Activated naive CD8-positive, alpha-beta T cell treated with anti-CD3 and anti-CD28 coated beads for 36 hours (primary cell): ENCODE measurements around the gene SANBR. TPM values are rescaled to one million over a fixed set of nuclear protein-coding genes. Genes with fewer than 3 reads are reported as not detected.

Experiments used
- DNase-seq: peaks from one replicate; pipeline ENCODE4 v3.0.0; 2021
- H3K27ac Mint-ChIP-seq: one replicate; pipeline ENCODE4 v1.8.0; 2022; ENCODE audit warnings: mild to moderate bottlenecking, moderate library complexity, mixed read lengths
- H3K27me3 Mint-ChIP-seq: one replicate; pipeline ENCODE4 v1.8.0; 2022; ENCODE audit warnings: mild to moderate bottlenecking, mixed read lengths
- H3K36me3 Mint-ChIP-seq: one replicate; pipeline ENCODE4 v1.8.0; 2021; ENCODE audit warnings: mild to moderate bottlenecking, mixed read lengths
- H3K4me1 Mint-ChIP-seq: one replicate; pipeline ENCODE4 v1.8.0; 2021; ENCODE audit warnings: mixed read lengths
- H3K4me3 Mint-ChIP-seq: one replicate; pipeline ENCODE4 v1.8.0; 2022; ENCODE audit warnings: mild to moderate bottlenecking, moderate library complexity, mixed read lengths
- H3K9me3 Mint-ChIP-seq: one replicate; pipeline ENCODE4 v1.8.0; 2022; ENCODE audit warnings: mixed read lengths
- total RNA-seq, 2 experiments: library from RNA; stranded (reverse); gene quantifications; one replicate each; pipeline ENCODE4 v1.2.3, GENCODE V29; 2021

SANBR gene
- total RNA-seq, 2 experiments from 2014 or later, result 1.7 TPM

DNA sequence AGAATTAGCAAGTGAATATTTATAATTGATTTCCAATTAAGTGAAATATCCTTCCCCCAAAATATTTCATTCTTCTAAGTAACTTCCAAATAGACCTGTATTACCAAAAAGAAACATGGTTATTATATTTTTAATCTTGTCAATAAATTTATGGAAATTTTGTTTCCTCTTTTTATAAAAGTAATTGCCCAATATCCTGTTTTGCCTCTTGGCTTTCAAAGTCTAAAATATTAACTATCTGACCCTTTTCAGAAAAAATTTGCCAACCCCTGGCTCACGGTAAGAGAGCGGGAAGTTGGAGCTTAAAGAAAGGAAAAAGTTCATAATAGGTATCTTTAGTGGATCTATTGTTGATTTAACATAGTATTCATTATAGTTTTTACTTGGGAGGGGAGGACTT is 20.4 kb upstream of the SANBR start:
- peaks cover 3% of the 10 kb centered on the region for H3K36me3 Mint-ChIP-seq
- H3K4me1 Mint-ChIP-seq, result peaks cover 15% of the 10 kb centered on the region
- no peak overlapping the region for H3K27ac Mint-ChIP-seq

DNA sequence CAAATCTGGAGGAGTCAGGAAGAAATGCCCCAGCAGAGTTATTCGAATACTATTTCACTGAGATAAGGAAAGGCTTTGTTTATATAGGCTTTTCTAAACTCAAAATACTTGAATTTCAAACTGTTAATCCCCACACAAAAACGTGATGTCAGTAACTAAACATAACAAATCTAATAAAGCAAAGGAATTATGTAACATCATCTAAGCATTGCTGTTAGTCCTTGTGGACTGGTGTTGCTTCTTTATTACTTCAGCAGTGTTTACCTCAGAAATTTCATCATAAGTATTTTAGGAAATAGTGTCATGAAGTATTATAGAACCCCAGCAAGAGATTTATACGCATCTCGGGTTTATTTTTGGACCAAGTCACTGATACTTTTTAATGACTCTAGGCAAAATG is 19.7 kb upstream of the SANBR start:
- DNase-seq, result no peak
- Mint-ChIP-seq H3K9me3 (no peaks in the 10 kb centered on the region), H3K4me3 (no peak overlapping the region), H3K36me3 (peaks cover 3% of the 10 kb centered on the region), H3K27me3 (no peaks in the 10 kb centered on the region), H3K27ac (no peak overlapping the region), H3K4me1 (peaks cover 13% of the 10 kb centered on the region)

More for the DNA sequence above, 20.4 kb upstream of the SANBR start:
- H3K27me3 Mint-ChIP-seq, result no peaks in the 10 kb centered on the region
- no peak for DNase-seq
- no peak overlapping the region for H3K4me3 Mint-ChIP-seq
- H3K9me3 Mint-ChIP-seq, result no peaks in the 10 kb centered on the region

GRCh38 chr2:61055557-61055956 is 10.1 kb upstream of the SANBR start:
- no peak for DNase-seq
- Mint-ChIP-seq H3K4me1 (no peaks in the 10 kb centered on the region), H3K36me3 (peaks cover 14% of the 10 kb centered on the region), H3K27ac (no peak overlapping the region), H3K27me3 (no peaks in the 10 kb centered on the region), H3K4me3 (no peak overlapping the region), H3K9me3 (no peaks in the 10 kb centered on the region)

DNA sequence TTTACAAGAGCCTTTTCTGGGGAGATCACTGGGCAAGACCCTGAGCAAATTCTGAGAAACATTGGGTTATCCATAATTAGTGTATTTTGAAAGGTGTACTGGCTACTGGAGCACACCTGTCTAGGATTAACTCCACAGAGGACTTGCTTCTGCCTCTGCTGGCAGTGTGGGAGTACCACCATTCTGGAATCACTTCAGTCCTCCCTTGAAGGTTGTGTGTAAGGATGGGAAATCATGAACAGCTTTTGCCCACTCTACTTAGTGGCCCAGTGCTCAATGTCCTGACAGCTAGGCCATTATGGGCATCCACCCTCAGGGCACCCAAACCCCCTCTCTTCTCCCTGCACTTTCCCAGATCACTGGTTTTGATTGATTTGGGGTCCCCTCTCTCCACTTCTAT is 8.1 kb upstream of the SANBR start:
- Mint-ChIP-seq H3K4me1 (no peaks in the 10 kb centered on the region), H3K9me3 (no peaks in the 10 kb centered on the region), H3K36me3 (peaks cover 14% of the 10 kb centered on the region), H3K27ac (no peak overlapping the region), H3K4me3 (no peak overlapping the region), H3K27me3 (no peaks in the 10 kb centered on the region)
- no peak for DNase-seq

- Mint-ChIP-seq H3K36me3 (peaks cover 14% of the 10 kb centered on the region), H3K9me3 (no peaks in the 10 kb centered on the region), H3K27ac (no peak overlapping the region), H3K27me3 (no peaks in the 10 kb centered on the region), H3K4me1 (no peaks in the 10 kb centered on the region), H3K4me3 (no peak overlapping the region)
- DNase-seq, result no peak
Observed at GRCh38 chr2:61059382-61059781, 6.3 kb upstream of the SANBR start.

- H3K27ac Mint-ChIP-seq, result no peak overlapping the region
- no peaks in the 10 kb centered on the region for H3K36me3 Mint-ChIP-seq
- H3K27me3 Mint-ChIP-seq, result no peaks in the 10 kb centered on the region
- H3K9me3 Mint-ChIP-seq, result no peaks in the 10 kb centered on the region
- no peaks in the 10 kb centered on the region for H3K4me1 Mint-ChIP-seq
- no peak for DNase-seq
- H3K4me3 Mint-ChIP-seq, result no peak overlapping the region
Observed at GRCh38 chr2:61074100-61074499, 8.4 kb downstream of the SANBR start.

GRCh38 chr2:61085883-61086282 is 20.2 kb downstream of the SANBR start:
- Mint-ChIP-seq H3K27ac (no peak overlapping the region), H3K4me3 (no peak overlapping the region), H3K9me3 (no peaks in the 10 kb centered on the region), H3K36me3 (no peaks in the 10 kb centered on the region), H3K4me1 (no peaks in the 10 kb centered on the region), H3K27me3 (no peaks in the 10 kb centered on the region)
- DNase-seq, result no peak

DNA sequence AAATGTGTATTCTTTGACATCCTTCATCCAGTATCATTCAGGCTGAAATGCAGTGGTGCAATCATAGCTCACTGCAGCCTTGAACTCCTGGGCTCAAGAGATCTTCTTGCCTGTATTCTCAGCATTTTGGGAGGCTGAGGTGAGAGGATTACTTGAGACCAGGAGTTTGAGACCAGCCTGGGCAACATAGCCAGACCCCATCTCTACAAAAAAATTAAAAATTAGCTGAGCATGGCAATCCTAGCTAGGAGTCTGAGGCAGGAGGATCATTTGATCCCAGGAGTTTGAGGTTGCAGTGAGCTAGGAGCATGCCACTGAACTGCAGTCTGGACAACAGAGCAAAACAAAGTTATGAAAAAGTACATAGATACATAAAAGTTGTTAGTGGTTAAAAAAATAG is 24.1 kb downstream of the SANBR start:
- no peaks in the 10 kb centered on the region for H3K27me3 Mint-ChIP-seq
- H3K4me3 Mint-ChIP-seq, result no peak overlapping the region

GRCh38 chr2:61090386-61090921 is 24.8 kb downstream of the SANBR start:
- H3K4me3 Mint-ChIP-seq, result no peak overlapping the region
- no peaks in the 10 kb centered on the region for H3K27me3 Mint-ChIP-seq
- no peaks in the 10 kb centered on the region for H3K4me1 Mint-ChIP-seq
- H3K36me3 Mint-ChIP-seq, result no peaks in the 10 kb centered on the region
- DNase-seq, result no peak
- H3K9me3 Mint-ChIP-seq, result no peaks in the 10 kb centered on the region
- H3K27ac Mint-ChIP-seq, result no peak overlapping the region

More for the DNA sequence above, 24.1 kb downstream of the SANBR start:
- Mint-ChIP-seq H3K9me3 (no peaks in the 10 kb centered on the region), H3K4me1 (no peaks in the 10 kb centered on the region), H3K36me3 (no peaks in the 10 kb centered on the region), H3K27ac (no peak overlapping the region)
- no peak for DNase-seq

DNA sequence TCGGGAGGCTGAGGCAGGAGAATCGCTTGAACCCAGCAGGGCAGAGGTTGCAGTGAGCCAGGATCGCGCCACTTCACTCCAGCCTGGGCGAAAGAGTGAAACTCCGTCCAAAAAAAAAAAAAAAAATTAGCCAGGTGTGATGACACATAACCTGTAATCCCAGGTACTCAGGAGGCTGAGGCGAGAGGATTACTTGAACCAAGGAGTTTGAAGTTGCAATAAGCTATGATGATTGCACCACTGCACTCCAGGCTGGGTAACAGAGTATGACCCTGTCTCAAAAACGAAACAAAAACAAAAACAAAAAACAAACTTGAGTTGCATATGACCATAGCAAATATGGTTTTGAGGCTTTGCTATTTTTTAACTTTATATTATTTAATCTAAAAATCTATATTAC is 25.8 kb downstream of the SANBR start:
- Mint-ChIP-seq H3K4me1 (no peaks in the 10 kb centered on the region), H3K27me3 (no peaks in the 10 kb centered on the region), H3K36me3 (no peaks in the 10 kb centered on the region), H3K4me3 (no peak overlapping the region), H3K27ac (no peak overlapping the region), H3K9me3 (no peaks in the 10 kb centered on the region)
- DNase-seq, result no peak

- no peaks in the 10 kb centered on the region for H3K27me3 Mint-ChIP-seq
- no peaks in the 10 kb centered on the region for H3K9me3 Mint-ChIP-seq
- DNase-seq, result no peak
- no peak overlapping the region for H3K27ac Mint-ChIP-seq
- no peak overlapping the region for H3K4me3 Mint-ChIP-seq
- no peaks in the 10 kb centered on the region for H3K4me1 Mint-ChIP-seq
- H3K36me3 Mint-ChIP-seq, result no peaks in the 10 kb centered on the region
Observed at GRCh38 chr2:61096438-61096837, 30.8 kb downstream of the SANBR start.

DNA sequence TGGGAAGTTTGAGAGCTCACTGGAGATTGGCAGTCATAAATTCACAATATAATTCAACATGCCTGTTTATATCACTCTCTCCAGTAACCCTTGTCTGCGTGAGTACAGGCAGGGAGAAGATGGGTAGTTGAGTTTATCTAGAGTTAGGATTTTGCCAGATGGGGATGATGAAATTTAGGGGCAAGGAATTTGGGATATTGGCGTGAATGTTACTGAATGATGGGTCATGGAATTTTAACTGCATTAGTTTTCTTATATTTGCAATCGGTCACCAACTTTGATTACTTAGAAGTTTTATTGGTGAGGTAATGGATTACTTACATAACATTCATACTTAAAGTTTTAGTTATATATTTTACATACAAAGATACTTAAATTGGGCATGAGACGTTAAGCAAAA is 35.1 kb downstream of the SANBR start:
- no peak overlapping the region for H3K27ac Mint-ChIP-seq
- no peaks in the 10 kb centered on the region for H3K4me1 Mint-ChIP-seq
- no peak overlapping the region for H3K4me3 Mint-ChIP-seq
- DNase-seq, result no peak
- no peaks in the 10 kb centered on the region for H3K9me3 Mint-ChIP-seq
- H3K36me3 Mint-ChIP-seq, result no peaks in the 10 kb centered on the region
- H3K27me3 Mint-ChIP-seq, result no peaks in the 10 kb centered on the region

DNA sequence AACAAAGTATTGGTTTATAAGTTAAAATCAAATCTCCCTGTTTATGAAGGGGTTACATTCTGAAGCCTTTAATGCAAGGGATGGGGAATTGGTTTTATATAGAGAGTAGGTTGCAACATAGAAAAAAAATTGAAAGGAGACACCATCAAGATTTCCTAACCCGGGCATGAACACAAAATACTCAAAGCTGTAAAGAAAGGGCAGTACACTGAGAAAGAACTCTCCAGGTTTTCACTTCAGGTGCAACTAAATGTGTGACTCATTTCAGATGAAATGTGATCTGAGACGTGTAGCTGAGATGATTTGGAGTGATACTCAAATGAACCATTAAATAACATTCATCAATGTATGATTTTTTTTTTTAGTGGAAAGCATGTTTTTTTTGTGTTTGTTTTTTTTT is 43.6 kb downstream of the SANBR start:
- H3K27ac Mint-ChIP-seq, result no peak overlapping the region
- H3K36me3 Mint-ChIP-seq, result no peaks in the 10 kb centered on the region
- H3K27me3 Mint-ChIP-seq, result no peaks in the 10 kb centered on the region
- H3K9me3 Mint-ChIP-seq, result peaks cover 7% of the 10 kb centered on the region
- H3K4me1 Mint-ChIP-seq, result no peaks in the 10 kb centered on the region
- no peak overlapping the region for H3K4me3 Mint-ChIP-seq
- DNase-seq, result no peak

DNA sequence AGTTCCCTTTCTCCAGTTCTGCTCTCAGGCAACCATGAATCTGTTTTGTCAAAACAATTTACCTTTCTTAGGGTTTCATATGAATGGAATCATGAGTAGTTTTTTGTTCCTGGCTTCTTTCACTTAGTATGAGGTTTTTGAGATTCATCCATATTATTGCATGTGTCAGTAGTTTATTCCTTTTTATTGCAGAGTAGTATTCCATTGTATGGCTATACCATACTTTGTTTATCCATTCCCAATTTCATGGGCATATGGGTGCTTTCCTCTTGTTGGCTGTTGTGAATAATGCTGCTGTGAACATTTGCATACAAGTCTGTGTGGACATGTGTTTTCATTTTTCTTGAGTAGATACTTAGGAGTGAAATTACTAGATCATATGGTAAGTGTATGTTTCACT is 46.0 kb downstream of the SANBR start:
- Mint-ChIP-seq H3K4me1 (no peaks in the 10 kb centered on the region), H3K9me3 (peaks cover 7% of the 10 kb centered on the region), H3K36me3 (no peaks in the 10 kb centered on the region), H3K27me3 (no peaks in the 10 kb centered on the region), H3K4me3 (no peak overlapping the region), H3K27ac (no peak overlapping the region)
- no peak for DNase-seq

DNA sequence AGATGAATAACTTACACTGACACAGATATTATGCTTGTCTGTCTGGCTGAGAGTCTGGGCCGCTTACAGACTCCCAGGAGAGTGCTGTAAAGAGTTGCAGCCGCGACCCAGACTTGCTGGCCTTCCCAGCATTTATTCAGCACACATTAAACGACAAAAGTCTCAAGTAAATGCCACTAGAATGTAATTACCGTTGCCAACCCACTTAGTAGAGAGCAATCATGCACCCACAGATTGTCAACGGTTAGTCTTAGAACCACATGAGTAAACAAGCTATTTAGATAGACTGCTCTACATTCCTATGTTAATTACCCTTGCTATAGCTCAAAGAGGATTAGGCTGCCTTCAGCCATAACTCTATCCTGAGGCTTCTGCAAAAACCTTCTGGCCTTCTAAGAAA is 48.5 kb downstream of the SANBR start:
- H3K4me1 Mint-ChIP-seq, result peaks cover 11% of the 10 kb centered on the region
- no peak overlapping the region for H3K27ac Mint-ChIP-seq
- peaks cover 6% of the 10 kb centered on the region for H3K36me3 Mint-ChIP-seq
- peaks cover 7% of the 10 kb centered on the region for H3K9me3 Mint-ChIP-seq
- H3K27me3 Mint-ChIP-seq, result no peaks in the 10 kb centered on the region
- DNase-seq, result no peak
- no peak overlapping the region for H3K4me3 Mint-ChIP-seq
